ENCODE results near the gene MON1A.

GRCh38 chr3:49878686-49879085 is 50.9 kb downstream of the MON1A start:
- TF ChIP-seq TARDBP (IDR thresholded peaks at IDR 0.05) (no peak), LEF1 (IDR thresholded peaks at IDR 0.05; ENCODE audit: borderline replicate concordance) (no peak), NFRKB (IDR thresholded peaks at IDR 0.05) (no peak), FOXK2 (IDR thresholded peaks at IDR 0.05) (no peak), L3MBTL2 (conservative IDR thresholded peaks at IDR 0.05) (no peak), FOXA1 (IDR thresholded peaks at IDR 0.05) (no peak), BHLHE40 (IDR thresholded peaks at IDR 0.05; ENCODE audit: borderline replicate concordance) (no peak)

Measured in HEK293T (cell line).